Activated naive CD4-positive, alpha-beta T cell treated with anti-CD3 and anti-CD28 coated beads, Interleukin-2, amount 50 U/mL, for 16 hours (primary cell): ENCODE data around the gene AOX1.
"Not testable (repeated sequence)": the region's sequence is repeated elsewhere in the genome, so short reads cannot be mapped to it uniquely, and the experiment has no call there.

Experiments used
- DNase-seq: peaks from one replicate; pipeline ENCODE4 v3.0.0-alpha.2; 2020

AOX1 gene

GRCh38 chr2:200631287-200631686 lies 45.5 kb downstream of the AOX1 start:
- no peak for DNase-seq

GRCh38 chr2:200634231-200634964 lies 48.6 kb downstream of the AOX1 start:
- DNase-seq, result no peak

DNA sequence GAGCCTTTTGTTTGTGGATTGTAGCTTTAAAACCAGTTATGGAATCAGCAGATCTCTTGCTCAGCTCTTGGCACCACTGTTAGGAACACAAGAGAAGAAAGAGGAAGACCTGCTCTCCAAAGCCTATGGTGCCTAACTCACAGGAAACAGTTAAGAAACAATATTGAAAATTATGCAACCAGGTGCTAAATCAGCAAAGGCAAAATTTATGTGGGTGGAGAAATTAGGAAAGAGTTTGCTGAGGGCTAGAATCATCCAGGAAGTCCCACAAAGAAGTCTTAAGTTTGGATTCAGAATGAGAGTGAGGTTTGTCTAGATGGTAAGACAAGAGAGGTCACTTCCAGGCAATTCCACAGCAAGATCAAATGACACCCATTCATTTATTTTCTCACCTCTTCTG lies 49.4 kb downstream of the AOX1 start:
- no peak for DNase-seq

DNA sequence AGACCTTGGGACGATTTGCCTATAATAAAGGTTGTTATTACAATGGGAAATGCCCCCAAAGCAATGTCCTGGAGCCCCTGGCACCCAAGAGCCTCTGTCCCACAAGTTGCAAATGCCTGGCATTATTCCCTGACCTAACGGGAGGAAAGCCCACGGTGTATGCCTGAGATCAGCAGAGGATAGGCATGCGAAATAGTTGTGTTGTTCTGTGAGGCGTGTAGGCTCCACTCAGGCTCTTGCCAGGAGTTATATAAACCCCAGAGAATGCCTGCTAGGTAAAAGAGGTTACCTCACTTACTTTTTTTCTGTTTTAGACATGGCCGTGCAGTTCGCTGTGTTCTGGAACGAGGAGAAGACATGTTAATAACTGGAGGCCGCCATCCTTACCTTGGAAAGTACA lies 52.1 kb downstream of the AOX1 start:
- DNase-seq, result no peak

DNA sequence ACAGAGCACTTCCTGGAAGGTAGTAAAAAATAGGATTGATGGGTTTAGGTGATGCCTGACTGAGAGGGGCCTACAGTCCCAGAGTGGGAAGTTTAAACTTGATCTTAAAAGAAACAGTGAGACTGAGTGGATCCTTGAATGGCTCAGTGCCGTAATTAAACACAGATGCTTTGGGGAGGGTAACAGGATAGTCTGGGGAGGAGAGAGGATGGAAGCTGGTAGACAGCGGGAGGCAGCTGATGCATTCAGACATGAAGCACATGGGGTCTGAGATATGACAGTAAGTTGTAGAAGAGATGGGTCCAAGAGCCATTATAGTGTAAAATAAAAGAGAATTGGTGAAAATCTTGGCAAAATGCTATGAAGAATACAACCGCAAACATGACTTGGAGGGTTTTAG lies 54.4 kb downstream of the AOX1 start:
- no peak for DNase-seq

- no peak for DNase-seq
Measured at GRCh38 chr2:200640901-200641300, 55.1 kb downstream of the AOX1 start.

DNA sequence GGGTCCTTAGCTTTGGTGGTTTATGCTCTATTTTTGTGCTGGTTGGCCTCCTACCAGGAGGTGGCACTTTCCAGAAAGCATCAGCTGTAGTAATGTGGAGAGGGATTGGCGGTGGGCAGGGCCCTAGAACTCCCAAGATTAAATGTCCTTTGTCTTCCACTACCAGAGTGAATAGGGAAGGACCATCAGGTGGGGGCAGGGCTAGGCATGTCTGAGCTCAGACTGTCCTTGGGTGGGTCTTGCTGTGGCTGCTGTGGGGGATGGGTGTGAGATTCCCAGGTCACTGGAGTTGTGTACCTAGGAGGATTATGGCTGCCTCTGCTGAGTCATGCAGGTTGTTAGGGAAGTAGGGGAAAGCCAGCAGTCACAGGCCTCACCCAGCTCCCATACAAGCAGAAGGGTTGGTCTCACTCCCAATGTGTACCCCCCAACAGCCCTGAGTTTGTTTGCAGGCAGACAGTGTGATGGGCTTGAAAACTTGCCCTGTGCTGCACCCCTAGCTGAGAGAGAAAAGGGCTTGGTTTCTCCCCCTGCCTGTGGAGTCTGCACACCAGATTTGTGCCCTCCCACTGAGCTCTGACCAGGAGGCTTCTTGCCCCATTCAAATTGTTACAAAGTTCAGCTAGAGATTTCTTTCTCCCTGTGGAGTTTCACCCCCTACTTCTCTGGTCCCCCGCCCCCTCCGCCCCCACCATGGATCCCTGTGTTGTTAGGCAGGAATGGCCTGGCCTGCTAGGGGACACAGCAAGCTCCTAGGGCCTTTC lies 62.9 kb downstream of the AOX1 start:
- not testable (repeated sequence) for DNase-seq

DNA sequence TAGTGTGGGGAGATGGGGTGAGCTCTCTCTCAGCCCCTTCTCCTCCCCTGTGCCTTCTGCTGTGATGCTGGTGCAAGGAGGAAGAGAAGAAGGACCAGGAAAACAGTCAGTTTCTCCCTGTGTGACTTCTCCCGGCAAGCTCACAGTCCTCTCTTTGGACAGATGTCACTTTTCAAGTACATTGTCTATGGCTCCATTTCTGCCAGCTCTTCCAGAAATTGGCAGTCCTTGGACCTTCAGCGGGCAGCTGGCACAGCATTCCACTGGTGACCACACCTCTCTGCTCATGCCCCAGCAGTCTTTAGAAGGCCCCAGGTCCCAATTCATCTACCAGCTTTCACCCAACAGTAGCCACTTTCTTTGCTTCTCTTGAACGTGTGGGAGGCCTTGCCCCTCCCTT lies 63.9 kb downstream of the AOX1 start:
- no peak for DNase-seq

- DNase-seq, result no peak
Measured at GRCh38 chr2:200650195-200650594, 64.4 kb downstream of the AOX1 start.

GRCh38 chr2:200652158-200652557 lies 66.3 kb downstream of the AOX1 start:
- DNase-seq, result no peak

GRCh38 chr2:200653021-200653420 lies 67.2 kb downstream of the AOX1 start:
- no peak for DNase-seq

- DNase-seq, result no peak
Measured at GRCh38 chr2:200654823-200655222, 69.0 kb downstream of the AOX1 start.

- no peak for DNase-seq
Measured at GRCh38 chr2:200655918-200656580, 70.2 kb downstream of the AOX1 start.

- DNase-seq, result no peak
Measured at GRCh38 chr2:200658278-200658864, 72.6 kb downstream of the AOX1 start.

DNA sequence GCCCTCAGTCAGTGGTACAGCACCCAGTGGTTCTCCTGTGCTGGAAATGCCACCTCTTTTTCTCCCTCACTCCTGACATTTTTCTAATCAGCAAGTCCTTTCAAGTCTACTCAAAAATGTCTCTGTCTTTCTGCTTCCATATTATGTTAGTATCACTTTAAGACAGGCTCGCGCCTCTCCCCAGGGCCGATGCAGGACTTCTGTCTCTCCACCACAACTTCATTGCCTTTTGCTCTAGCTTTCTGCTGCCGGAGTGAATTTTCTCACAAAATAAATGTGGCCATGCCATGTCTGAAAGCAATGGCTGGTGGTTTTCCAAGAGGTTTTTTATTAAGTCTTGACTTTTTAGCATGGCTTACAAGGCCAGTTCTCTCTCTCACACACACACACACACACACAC lies 73.6 kb downstream of the AOX1 start:
- DNase-seq, result no peak

DNA sequence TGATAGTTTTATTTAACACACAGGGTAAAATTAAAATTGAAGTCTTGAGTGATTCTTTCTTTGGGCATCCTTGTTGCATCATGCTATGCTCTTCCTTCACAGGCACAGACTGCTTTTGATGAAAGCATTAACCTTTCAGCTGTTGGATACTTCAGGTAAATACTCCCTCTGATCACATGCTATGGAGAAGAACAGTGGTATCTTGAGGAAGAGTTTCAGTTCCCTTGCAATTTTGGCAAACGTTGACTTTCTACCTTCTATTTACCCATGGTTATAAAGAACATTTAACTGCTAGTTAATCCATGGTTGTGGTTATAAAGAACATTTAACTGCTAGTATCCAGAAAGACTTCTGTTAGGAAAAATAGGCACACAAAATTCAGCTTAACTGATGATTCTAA lies 75.7 kb downstream of the AOX1 start:
- no peak for DNase-seq

DNA sequence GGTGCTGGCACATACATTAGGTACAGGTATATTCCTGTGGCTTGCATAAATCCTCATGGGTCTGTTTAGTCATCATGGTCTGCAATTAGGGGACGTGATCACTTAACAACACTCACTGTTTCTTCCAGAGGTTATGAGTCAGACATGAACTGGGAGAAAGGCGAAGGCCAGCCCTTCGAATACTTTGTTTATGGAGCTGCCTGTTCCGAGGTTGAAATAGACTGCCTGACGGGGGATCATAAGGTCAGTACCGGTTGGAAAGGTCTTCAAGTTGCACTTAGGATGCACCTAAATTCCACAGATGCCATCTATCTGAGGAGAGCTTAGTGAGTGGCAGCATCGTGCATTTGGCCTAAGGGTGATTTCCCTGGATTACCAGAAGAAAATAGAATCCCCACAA lies 76.9 kb downstream of the AOX1 start:
- DNase-seq, result no peak

DNA sequence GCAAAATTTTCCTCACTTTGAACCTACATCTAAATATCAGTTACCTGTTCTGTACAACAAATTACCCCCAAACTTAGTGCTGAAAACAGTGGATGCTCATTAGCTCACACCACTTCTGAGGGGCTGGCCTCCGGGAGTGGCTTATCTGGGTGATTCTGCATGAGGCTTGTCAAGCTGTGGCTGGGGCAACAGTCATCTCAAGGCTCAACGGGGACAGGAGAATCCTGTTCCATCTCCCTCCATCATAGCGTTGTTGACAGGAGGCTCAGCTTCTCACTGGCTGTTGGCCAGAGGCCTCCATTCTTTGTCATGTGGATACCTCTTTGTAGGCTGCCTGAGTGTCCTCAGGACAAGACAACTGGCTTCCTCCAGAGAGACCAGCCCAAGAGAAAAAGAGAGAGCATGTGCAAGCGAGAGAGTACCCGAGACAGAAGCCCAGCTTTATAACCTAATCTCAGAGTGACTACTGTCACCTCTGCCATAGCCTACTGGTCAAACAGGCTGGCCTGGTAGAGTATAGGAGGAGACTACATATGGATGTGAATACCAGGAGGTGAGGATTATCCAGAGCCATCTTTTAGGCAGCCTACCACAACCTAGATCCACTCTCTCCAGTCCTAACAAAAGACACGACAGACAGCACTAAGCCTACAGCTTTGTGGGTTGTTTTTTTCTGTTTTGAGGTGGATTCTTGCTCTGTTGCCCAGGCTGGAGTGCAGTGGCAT lies 79.1 kb downstream of the AOX1 start:
- DNase-seq, result no peak

GRCh38 chr2:200665626-200666453 lies 80.0 kb downstream of the AOX1 start:
- no peak for DNase-seq

DNA sequence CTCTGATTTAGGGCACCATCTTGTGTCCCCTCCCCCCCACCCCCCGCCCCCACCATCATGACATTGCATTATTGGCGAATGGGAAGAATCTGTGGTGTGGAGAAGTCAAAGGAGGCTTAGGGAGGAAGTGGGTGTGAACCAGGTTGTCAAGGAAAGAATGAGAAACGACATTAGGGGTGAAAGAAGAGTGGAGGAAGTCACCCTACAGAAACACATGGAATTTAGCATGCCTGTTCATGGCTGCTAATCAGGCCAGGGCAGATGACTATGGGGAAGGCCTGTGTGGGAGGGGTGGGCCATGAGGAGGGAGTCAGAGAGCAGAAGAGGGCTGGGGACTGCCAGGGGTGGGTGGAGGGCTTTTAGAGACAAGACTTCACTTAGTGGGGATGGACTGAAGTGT lies 81.6 kb downstream of the AOX1 start:
- no peak for DNase-seq

DNA sequence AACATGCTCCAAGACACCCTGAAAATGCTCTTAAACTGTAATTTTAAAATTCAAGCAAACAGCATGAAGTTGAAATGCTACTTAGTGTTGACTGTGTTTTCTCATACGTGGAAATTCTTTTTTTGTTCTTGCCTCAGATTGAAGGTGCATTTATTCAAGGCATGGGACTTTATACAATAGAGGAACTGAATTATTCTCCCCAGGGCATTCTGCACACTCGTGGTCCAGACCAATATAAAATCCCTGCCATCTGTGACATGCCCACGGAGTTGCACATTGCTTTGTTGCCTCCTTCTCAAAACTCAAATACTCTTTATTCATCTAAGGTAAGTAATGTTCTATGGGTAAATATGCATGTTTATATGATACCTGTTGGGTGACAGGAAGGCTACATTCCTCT lies 82.7 kb downstream of the AOX1 start:
- DNase-seq, result no peak

GRCh38 chr2:200669308-200669707 lies 83.5 kb downstream of the AOX1 start:
- no peak for DNase-seq
